Measurements from ENCODE around the gene TMEM208. TPM values are rescaled to one million over a fixed set of nuclear protein-coding genes. Genes with fewer than 3 reads are reported as not detected.

Gene TMEM208
- total and polyA plus RNA-seq, 2 experiments from 2014 or later = 47.5 to 181 TPM

GRCh38 chr16:67195676-67196075, 31.3 kb upstream of the TMEM208 start:
- no peak overlapping the region for H3K4me2 ChIP-seq
- H4K20me1 ChIP-seq (ENCODE audit: insufficient read depth, poor library complexity, severe bottlenecking) = no peaks in the 10 kb centered on the region
- H3K27me3 ChIP-seq = no peaks in the 10 kb centered on the region
- no peak overlapping the region for H2AFZ ChIP-seq
- H3K4me1 ChIP-seq (ENCODE audit: insufficient read depth) = peaks cover 15% of the 10 kb centered on the region
- DNase-seq (ENCODE audit: low spot score) = no peak
- H3K36me3 ChIP-seq (replicated peaks; ENCODE audit: insufficient read depth, low read depth) = no peaks in the 10 kb centered on the region
- H3K4me3 ChIP-seq = no peak overlapping the region
- H3K27ac ChIP-seq = no peak overlapping the region
- H3K79me2 ChIP-seq = peaks cover 22% of the 10 kb centered on the region
- 90% methylated on average over 5 of the region's 5 CpGs for WGBS (ENCODE audit: low lambda C conversion rate, missing lambda C conversion rate)
- no peaks in the 10 kb centered on the region for H3K9me3 ChIP-seq (ENCODE audit: low read depth)
- TF ChIP-seq EZH2phosphoT487 (IDR thresholded peaks at IDR 0.05; ENCODE audit: low read depth, severe bottlenecking, unreplicated experiment) (no peak), CTCF (IDR thresholded peaks at IDR 0.05; ENCODE audit: poor library complexity) (no peak), EZH2 (IDR thresholded peaks at IDR 0.05; ENCODE audit: borderline replicate concordance) (no peak)
- H3K9me2 ChIP-seq (replicated peaks; ENCODE audit: insufficient read depth) = no peaks in the 10 kb centered on the region

- Histone ChIP-seq H2AFZ (no peak overlapping the region), H3K9me3 (ENCODE audit: low read depth) (no peaks in the 10 kb centered on the region), H3K79me2 (peaks cover 22% of the 10 kb centered on the region), H3K27me3 (no peaks in the 10 kb centered on the region), H3K4me1 (ENCODE audit: insufficient read depth) (peaks cover 15% of the 10 kb centered on the region), H3K9me2 (replicated peaks; ENCODE audit: insufficient read depth) (no peaks in the 10 kb centered on the region), H3K36me3 (replicated peaks; ENCODE audit: insufficient read depth, low read depth) (no peaks in the 10 kb centered on the region), H3K27ac (no peak overlapping the region), H3K4me3 (no peak overlapping the region), H3K4me2 (no peak overlapping the region), H4K20me1 (ENCODE audit: insufficient read depth, poor library complexity, severe bottlenecking) (no peaks in the 10 kb centered on the region)
- TF ChIP-seq CTCF (IDR thresholded peaks at IDR 0.05; ENCODE audit: poor library complexity) (no peak), EZH2 (IDR thresholded peaks at IDR 0.05; ENCODE audit: borderline replicate concordance) (no peak), EZH2phosphoT487 (IDR thresholded peaks at IDR 0.05; ENCODE audit: low read depth, severe bottlenecking, unreplicated experiment) (no peak)
- 87% methylated on average over 1 of the region's 1 CpG for WGBS (ENCODE audit: low lambda C conversion rate, missing lambda C conversion rate)
- no peak for DNase-seq (ENCODE audit: low spot score)
These were observed 30.0 kb upstream of the TMEM208 start for GRCh38 chr16:67196881-67197280.

GRCh38 chr16:67197704-67198103, 29.2 kb upstream of the TMEM208 start:
- TF ChIP-seq EZH2phosphoT487 (IDR thresholded peaks at IDR 0.05; ENCODE audit: low read depth, severe bottlenecking, unreplicated experiment) = no peak
- TF ChIP-seq EZH2 (IDR thresholded peaks at IDR 0.05; ENCODE audit: borderline replicate concordance) = no peak
- no peak for TF ChIP-seq CTCF (IDR thresholded peaks at IDR 0.05; ENCODE audit: poor library complexity)
- 88% methylated on average over 5 of the region's 6 CpGs for WGBS (ENCODE audit: low lambda C conversion rate, missing lambda C conversion rate)
- Histone ChIP-seq H3K9me2 (replicated peaks; ENCODE audit: insufficient read depth) (no peaks in the 10 kb centered on the region), H3K27me3 (no peaks in the 10 kb centered on the region), H3K36me3 (replicated peaks; ENCODE audit: insufficient read depth, low read depth) (no peaks in the 10 kb centered on the region), H3K79me2 (peaks cover 16% of the 10 kb centered on the region), H3K9me3 (ENCODE audit: low read depth) (no peaks in the 10 kb centered on the region), H3K4me2 (no peak overlapping the region), H3K4me1 (ENCODE audit: insufficient read depth) (peaks cover 15% of the 10 kb centered on the region), H3K4me3 (no peak overlapping the region), H2AFZ (no peak overlapping the region), H4K20me1 (ENCODE audit: insufficient read depth, poor library complexity, severe bottlenecking) (no peaks in the 10 kb centered on the region), H3K27ac (no peak overlapping the region)
- DNase-seq (ENCODE audit: low spot score) = no peak

All from hepatocyte (in vitro differentiated cells).